Measurements from ENCODE around the gene ZNF746. TPM values are rescaled to one million over a fixed set of nuclear protein-coding genes. Genes with fewer than 3 reads are reported as not detected.

The ZNF746 gene
- total RNA-seq: 23.3 and 24.8 TPM in 2 replicates

DNA sequence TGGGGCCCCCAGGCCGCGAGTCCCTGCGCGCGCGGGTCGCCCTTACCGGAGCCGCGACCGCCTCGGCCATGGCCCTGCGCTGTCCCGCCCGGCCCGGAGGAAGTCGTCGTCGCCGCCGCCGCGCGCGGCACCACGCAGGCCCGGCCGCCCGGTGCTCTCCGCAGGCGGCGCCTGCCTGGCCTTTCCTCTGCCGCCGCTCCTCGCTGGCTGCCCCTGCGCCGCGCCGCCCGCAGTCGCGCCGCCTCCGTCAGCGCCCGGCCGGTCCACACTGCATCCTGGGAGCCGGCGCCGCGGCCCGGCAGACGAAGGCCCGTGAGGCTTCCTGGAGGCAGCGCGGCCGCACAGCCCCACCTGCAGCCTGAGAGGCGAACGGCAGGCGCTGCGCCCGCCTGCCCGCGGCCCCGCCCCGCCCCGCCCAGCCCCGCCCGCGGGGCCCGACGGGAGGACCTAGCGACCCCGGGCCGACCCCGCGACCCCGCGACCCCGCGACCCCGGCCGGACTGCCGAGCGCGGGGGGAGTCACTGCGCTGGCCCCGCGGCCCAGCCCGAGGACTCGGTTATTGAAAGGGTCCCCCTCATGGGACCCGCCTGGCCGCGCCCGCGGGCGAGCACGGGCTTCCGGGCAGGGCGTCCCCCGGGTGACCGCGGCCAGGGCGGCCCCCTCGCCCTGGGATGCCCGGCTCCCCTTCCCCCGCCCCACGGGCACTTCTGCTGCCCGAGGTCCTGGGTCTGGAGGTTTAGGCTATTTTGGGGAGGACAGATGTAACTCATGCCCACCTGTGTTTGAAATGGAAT lies at the start of gene ZNF746:
Gene ZNF746 (minus strand): TSS at position 343 of the 795 bp plus-strand sequence. CDS start 273 bp downstream, at position 70.
- DNase-seq: peak; percentile 95
- Mint-ChIP-seq H3K36me3 (ENCODE audit: low read depth) (peaks cover 18% of the 10 kb centered on the region), H3K9me3 (no peaks in the 10 kb centered on the region), H3K27me3 (peaks cover 2% of the 10 kb centered on the region), H3K27ac (peak within 1 kb of the TSS; percentile 96), H3K4me3 (peak within 1 kb of the TSS; percentile 97), H3K4me1 (peaks cover 19% of the 10 kb centered on the region)
- intact Hi-C loops (cut with micrococcal nuclease): loop anchor here (1.0 to 10.0 kb wide), 8 partner anchors 37 to 827 kb away; partner anchors contain the start of genes ACTR3C, LRRC61, PDIA4 and ZNF425

- intact Hi-C loops (cut with micrococcal nuclease): no loop called here
- peaks cover 51% of the 10 kb centered on the region for H3K36me3 Mint-ChIP-seq (ENCODE audit: low read depth)
- H3K4me1 Mint-ChIP-seq: no peaks in the 10 kb centered on the region
- DNase-seq: no peak
- no peaks in the 10 kb centered on the region for H3K27me3 Mint-ChIP-seq
- no peak overlapping the region for H3K4me3 Mint-ChIP-seq
- no peak overlapping the region for H3K27ac Mint-ChIP-seq
- H3K9me3 Mint-ChIP-seq: no peaks in the 10 kb centered on the region
Observed at GRCh38 chr7:149547126-149547525, 49.5 kb upstream of the ZNF746 start.

GRCh38 chr7:149546331-149546730 lies 48.7 kb upstream of the ZNF746 start:
- DNase-seq: no peak
- H3K27me3 Mint-ChIP-seq: no peaks in the 10 kb centered on the region
- H3K27ac Mint-ChIP-seq: no peak overlapping the region
- no peaks in the 10 kb centered on the region for H3K4me1 Mint-ChIP-seq
- no peak overlapping the region for H3K4me3 Mint-ChIP-seq
- intact Hi-C loops (cut with micrococcal nuclease): no loop called here
- H3K9me3 Mint-ChIP-seq: no peaks in the 10 kb centered on the region
- H3K36me3 Mint-ChIP-seq (ENCODE audit: low read depth): peaks cover 46% of the 10 kb centered on the region

DNA sequence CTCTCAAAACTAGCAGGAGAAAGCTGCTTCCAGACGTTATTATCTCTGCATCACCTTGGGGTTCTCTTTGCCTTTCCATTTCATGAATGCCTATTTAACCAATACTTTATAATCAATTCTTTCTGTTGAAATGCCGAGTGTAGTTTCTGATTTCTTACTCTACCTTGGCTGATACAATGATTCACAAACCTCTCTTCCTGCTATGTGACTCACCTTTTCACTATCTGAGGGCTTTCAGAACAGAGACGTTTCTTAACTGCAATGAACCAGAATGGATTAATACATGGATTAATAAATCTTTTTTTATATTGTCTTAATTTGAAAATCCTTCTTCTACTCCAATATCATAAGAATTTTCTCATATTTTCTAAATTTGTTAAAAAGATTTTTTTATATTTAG lies 46.4 kb upstream of the ZNF746 start:
- Mint-ChIP-seq H3K4me3 (no peak overlapping the region), H3K36me3 (ENCODE audit: low read depth) (peaks cover 39% of the 10 kb centered on the region), H3K9me3 (no peaks in the 10 kb centered on the region), H3K27ac (no peak overlapping the region), H3K27me3 (no peaks in the 10 kb centered on the region), H3K4me1 (no peaks in the 10 kb centered on the region)
- no peak for DNase-seq
- intact Hi-C loops (cut with micrococcal nuclease): no loop called here

DNA sequence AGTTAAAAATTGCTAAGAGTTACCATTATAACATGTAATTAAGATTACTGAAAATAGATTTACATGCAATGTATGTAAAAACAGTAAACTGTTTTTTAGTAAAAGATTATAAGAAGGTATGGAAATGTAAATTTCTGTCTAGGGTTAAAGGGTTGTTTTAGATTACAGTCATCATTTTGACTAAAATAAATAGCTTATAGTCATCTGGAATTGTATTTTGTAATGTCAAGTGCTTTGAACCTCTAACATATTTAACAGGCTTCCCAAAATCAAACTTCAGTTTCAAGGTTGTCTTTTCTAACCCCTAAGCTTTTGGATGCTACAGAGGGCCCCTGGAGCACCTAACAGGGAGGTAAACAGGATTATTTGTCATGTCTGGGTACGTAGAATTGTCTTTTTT lies 35.0 kb upstream of the ZNF746 start:
- Mint-ChIP-seq H3K27ac (no peak overlapping the region), H3K27me3 (no peaks in the 10 kb centered on the region), H3K36me3 (ENCODE audit: low read depth) (peaks cover 7% of the 10 kb centered on the region), H3K4me1 (peaks cover 5% of the 10 kb centered on the region), H3K4me3 (no peak overlapping the region), H3K9me3 (peaks cover 10% of the 10 kb centered on the region)
- DNase-seq: no peak
- intact Hi-C loops (cut with micrococcal nuclease): no loop called here

GRCh38 chr7:149529136-149529718 lies 31.6 kb upstream of the ZNF746 start:
- Mint-ChIP-seq H3K27ac (no peak overlapping the region), H3K27me3 (no peaks in the 10 kb centered on the region), H3K9me3 (peaks cover 6% of the 10 kb centered on the region), H3K4me3 (no peak overlapping the region), H3K36me3 (ENCODE audit: low read depth) (peaks cover 5% of the 10 kb centered on the region), H3K4me1 (no peaks in the 10 kb centered on the region)
- no peak for DNase-seq
- intact Hi-C loops (cut with micrococcal nuclease): no loop called here

DNA sequence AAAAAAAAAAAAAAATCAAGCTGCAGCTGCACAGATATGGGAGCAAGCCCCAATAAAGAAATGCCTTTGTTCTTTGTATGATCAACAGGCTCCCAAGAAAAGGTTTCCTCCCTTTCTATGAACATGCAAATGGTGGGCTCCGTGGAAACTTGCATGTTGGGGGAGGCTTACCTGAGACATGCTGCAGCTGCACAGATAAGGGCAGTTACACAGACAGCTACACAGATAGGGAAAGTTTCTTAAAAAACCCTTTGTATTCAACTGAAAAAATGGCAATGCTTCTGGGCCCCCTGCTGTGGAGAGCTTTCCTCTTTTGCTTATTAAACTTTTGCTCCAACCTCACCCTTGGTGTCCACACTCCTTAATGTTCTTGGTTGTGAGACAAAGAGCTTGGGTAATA lies 29.8 kb upstream of the ZNF746 start:
- Mint-ChIP-seq H3K9me3 (peaks cover 6% of the 10 kb centered on the region), H3K4me1 (no peaks in the 10 kb centered on the region), H3K36me3 (ENCODE audit: low read depth) (peaks cover 5% of the 10 kb centered on the region), H3K27ac (no peak overlapping the region), H3K4me3 (no peak overlapping the region), H3K27me3 (no peaks in the 10 kb centered on the region)
- DNase-seq: no peak
- intact Hi-C loops (cut with micrococcal nuclease): no loop called here

GRCh38 chr7:149525280-149525679 lies 27.7 kb upstream of the ZNF746 start:
- Mint-ChIP-seq H3K4me3 (no peak overlapping the region), H3K27ac (no peak overlapping the region), H3K4me1 (no peaks in the 10 kb centered on the region), H3K36me3 (ENCODE audit: low read depth) (peaks cover 5% of the 10 kb centered on the region), H3K27me3 (peaks cover 3% of the 10 kb centered on the region), H3K9me3 (peaks cover 6% of the 10 kb centered on the region)
- no peak for DNase-seq
- intact Hi-C loops (cut with micrococcal nuclease): no loop called here

DNA sequence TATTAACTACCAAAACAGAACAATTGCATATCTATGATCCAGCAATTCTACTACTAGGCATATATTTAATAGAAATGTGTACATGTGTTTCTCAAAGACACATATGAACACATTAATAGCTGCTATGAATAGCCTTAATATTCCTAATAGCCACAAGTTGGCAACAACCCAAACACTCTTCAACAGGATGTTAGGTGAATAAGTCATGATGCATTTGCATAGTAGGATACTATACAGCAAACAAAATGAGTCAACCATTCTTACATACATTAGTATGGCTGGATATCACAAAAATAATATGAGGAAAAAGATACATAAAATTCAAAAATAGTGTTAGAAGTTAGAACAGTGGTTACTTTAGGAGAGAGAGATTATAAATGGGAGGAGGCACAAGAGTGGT lies 26.8 kb upstream of the ZNF746 start:
- Mint-ChIP-seq H3K9me3 (peaks cover 10% of the 10 kb centered on the region), H3K4me1 (no peaks in the 10 kb centered on the region), H3K27me3 (peaks cover 5% of the 10 kb centered on the region), H3K4me3 (no peak overlapping the region), H3K27ac (no peak overlapping the region), H3K36me3 (ENCODE audit: low read depth) (peaks cover 2% of the 10 kb centered on the region)
- intact Hi-C loops (cut with micrococcal nuclease): no loop called here
- DNase-seq: no peak

GRCh38 chr7:149510248-149510647 lies 12.6 kb upstream of the ZNF746 start:
- H3K27ac Mint-ChIP-seq: no peak overlapping the region
- intact Hi-C loops (cut with micrococcal nuclease): no loop called here
- no peaks in the 10 kb centered on the region for H3K4me1 Mint-ChIP-seq
- H3K36me3 Mint-ChIP-seq (ENCODE audit: low read depth): peaks cover 6% of the 10 kb centered on the region
- no peak for DNase-seq
- H3K4me3 Mint-ChIP-seq: no peak overlapping the region
- H3K9me3 Mint-ChIP-seq: peaks cover 40% of the 10 kb centered on the region
- peaks cover 8% of the 10 kb centered on the region for H3K27me3 Mint-ChIP-seq

DNA sequence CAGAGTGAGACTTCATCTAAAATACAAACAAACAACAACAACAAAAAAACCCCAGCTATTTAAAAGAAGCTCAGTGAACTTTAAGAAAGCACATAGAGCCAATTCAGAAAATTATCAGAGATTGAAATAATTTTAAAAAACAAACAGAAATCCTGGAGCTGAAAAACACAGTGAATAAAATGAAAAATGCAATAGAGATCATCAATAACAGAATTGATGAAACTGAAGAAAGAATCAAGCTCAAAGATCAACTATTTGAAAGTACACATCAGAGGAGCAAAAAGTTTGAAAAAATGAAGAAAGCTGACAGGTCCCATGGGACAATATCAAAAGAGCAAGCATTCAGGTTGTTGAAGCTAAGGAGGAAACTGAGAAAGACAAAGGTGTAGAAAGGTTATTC lies 12.2 kb upstream of the ZNF746 start:
- H3K27me3 Mint-ChIP-seq: peaks cover 8% of the 10 kb centered on the region
- intact Hi-C loops (cut with micrococcal nuclease): no loop called here
- H3K4me1 Mint-ChIP-seq: no peaks in the 10 kb centered on the region
- no peak overlapping the region for H3K4me3 Mint-ChIP-seq
- H3K36me3 Mint-ChIP-seq (ENCODE audit: low read depth): peaks cover 6% of the 10 kb centered on the region
- DNase-seq: no peak
- no peak overlapping the region for H3K27ac Mint-ChIP-seq
- H3K9me3 Mint-ChIP-seq: peaks cover 40% of the 10 kb centered on the region

DNA sequence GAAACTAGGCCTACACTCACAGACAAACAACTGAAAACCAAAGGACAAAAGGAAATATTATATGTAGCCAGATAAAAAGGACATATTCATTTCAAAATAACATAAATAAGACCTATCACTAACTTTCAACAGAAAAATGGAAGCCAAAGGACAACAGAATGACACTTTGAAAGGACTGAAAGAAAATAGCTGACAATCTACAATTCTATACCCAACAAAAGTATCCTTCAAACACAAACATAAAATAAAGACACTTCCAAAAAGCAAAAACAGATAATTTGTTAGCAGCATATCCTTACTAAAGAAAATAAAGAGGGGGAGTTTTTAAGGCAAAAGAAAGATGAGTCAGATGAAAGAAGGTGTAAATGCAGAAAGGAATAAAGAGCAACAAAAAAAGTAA lies 7.9 kb upstream of the ZNF746 start:
- Mint-ChIP-seq H3K9me3 (peaks cover 27% of the 10 kb centered on the region), H3K27me3 (peaks cover 4% of the 10 kb centered on the region), H3K36me3 (ENCODE audit: low read depth) (peaks cover 6% of the 10 kb centered on the region)

DNA sequence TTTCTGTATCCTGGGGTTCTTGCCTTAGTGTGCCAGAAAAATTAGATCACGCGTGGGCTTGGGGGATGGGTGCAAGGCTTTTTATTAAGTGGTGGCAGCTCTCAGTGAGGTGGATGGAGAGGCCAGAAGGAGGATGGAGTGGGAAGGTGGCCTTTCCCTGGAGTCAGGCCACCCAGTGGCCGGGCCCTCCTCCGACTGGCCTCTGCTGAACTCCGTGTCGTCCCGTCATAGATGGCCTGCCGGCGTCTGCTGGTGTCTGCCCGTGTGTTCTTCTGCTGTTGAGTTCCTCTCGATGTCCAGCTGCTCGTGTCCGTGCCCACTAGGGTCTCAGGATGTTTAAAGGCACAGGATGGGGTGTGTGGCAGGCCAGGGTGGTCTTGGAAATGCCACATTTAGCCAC lies 4.0 kb upstream of the ZNF746 start:
- intact Hi-C loops (cut with micrococcal nuclease): no loop called here
- H3K27ac Mint-ChIP-seq: no peak overlapping the region

More for the DNA sequence above, 7.9 kb upstream of the ZNF746 start:
- DNase-seq: no peak
- H3K4me1 Mint-ChIP-seq: no peaks in the 10 kb centered on the region
- intact Hi-C loops (cut with micrococcal nuclease): no loop called here
- H3K4me3 Mint-ChIP-seq: no peak overlapping the region
- H3K27ac Mint-ChIP-seq: no peak overlapping the region

DNA sequence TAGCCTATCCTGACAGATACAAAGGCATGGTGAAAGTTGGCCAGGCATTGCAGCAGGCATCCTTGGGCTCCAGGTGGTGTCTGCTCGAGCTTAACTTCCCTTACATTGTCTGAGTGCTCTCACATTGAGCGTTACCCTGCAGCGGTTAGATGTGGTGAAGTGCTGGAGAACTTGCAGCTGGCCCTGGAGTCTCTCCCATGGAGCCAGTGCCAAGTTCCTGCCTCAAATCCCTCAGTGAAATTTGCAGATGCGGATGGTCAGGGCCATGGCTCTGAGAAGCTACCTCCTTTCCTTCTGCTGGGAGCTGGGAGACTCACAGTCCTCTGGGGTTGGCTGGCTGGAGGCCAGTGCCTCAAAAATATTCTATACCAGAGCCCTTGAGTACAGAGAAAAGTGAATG lies 3.3 kb upstream of the ZNF746 start:
- peaks cover 3% of the 10 kb centered on the region for H3K36me3 Mint-ChIP-seq (ENCODE audit: low read depth)
- peaks cover 12% of the 10 kb centered on the region for H3K4me1 Mint-ChIP-seq
- H3K27ac Mint-ChIP-seq: no peak overlapping the region
- intact Hi-C loops (cut with micrococcal nuclease): no loop called here
- H3K27me3 Mint-ChIP-seq: peaks cover 6% of the 10 kb centered on the region
- peaks cover 16% of the 10 kb centered on the region for H3K9me3 Mint-ChIP-seq
- no peak overlapping the region for H3K4me3 Mint-ChIP-seq
- DNase-seq: no peak

More for the DNA sequence above, 4.0 kb upstream of the ZNF746 start:
- no peak overlapping the region for H3K4me3 Mint-ChIP-seq
- DNase-seq: no peak
- peaks cover 2% of the 10 kb centered on the region for H3K36me3 Mint-ChIP-seq (ENCODE audit: low read depth)
- peaks cover 6% of the 10 kb centered on the region for H3K4me1 Mint-ChIP-seq
- peaks cover 6% of the 10 kb centered on the region for H3K27me3 Mint-ChIP-seq
- peaks cover 16% of the 10 kb centered on the region for H3K9me3 Mint-ChIP-seq
